Natural killer cell (primary cell): ENCODE measurements around the gene CD8B. TPM values are rescaled to one million over a fixed set of nuclear protein-coding genes. Genes with fewer than 3 reads are reported as not detected.

Source experiments
- ATAC-seq, 3 donors: fragments of 150-1000 bp in 2 of 3; fragments of 200-7000 bp in 1 of 3; cut with Tn5 transposase; 1 replicate in 1 of 3; 2 replicates in 2 of 3; pipeline ENCODE4 v1.10.0; 2021; ENCODE audit warnings: mild to moderate bottlenecking in 2 of 3, moderate library complexity in 2 of 3
- DNase-seq, 2 donors: peaks; one replicate each; pipeline versions ENCODE4 v3.0.0 to v3.0.0-alpha.2; 2013 to 2021; ENCODE audit warnings: mixed read lengths in 1 of 2
- H3K27ac ChIP-seq: one replicate; pipeline ENCODE4 v1.5.1; 2013; ENCODE audit warnings: mild to moderate bottlenecking, low read length
- H3K27me3 ChIP-seq: one replicate; pipeline ENCODE4 v1.6.1; 2013; ENCODE audit warnings: low read length; ENCODE audit not compliant: control insufficient read depth, insufficient read depth
- H3K36me3 ChIP-seq: one replicate; pipeline ENCODE4 v1.6.1; 2013; ENCODE audit warnings: low read length; ENCODE audit not compliant: control insufficient read depth, insufficient read depth
- H3K4me1 ChIP-seq: one replicate; pipeline ENCODE4 v1.6.1; 2013; ENCODE audit warnings: low read length; ENCODE audit not compliant: control insufficient read depth, insufficient read depth
- H3K4me3 ChIP-seq: one replicate; pipeline ENCODE4 v1.5.1; 2013; ENCODE audit warnings: low read length
- H3K9me3 ChIP-seq: one replicate; pipeline ENCODE4 v1.6.1; 2013; ENCODE audit warnings: low read length; ENCODE audit not compliant: control insufficient read depth, insufficient read depth
- H3K27ac Mint-ChIP-seq, 2 donors: one replicate each; pipeline ENCODE4 v1.8.0; 2022; ENCODE audit warnings: mild to moderate bottlenecking in 2 of 2, mixed read lengths in 2 of 2, moderate library complexity in 1 of 2
- H3K27me3 Mint-ChIP-seq, 2 donors: one replicate each; pipeline ENCODE4 v1.8.0; 2022; ENCODE audit warnings: low read depth in 2 of 2, mixed read lengths in 2 of 2
- H3K36me3 Mint-ChIP-seq: one replicate; pipeline ENCODE4 v1.8.0; 2022; ENCODE audit warnings: mixed read lengths
- H3K4me1 Mint-ChIP-seq, 2 donors: one replicate each; pipeline ENCODE4 v1.8.0; 2022; ENCODE audit warnings: mixed read lengths in 2 of 2
- H3K4me3 Mint-ChIP-seq: one replicate; pipeline ENCODE4 v1.8.0; 2022; ENCODE audit warnings: mild to moderate bottlenecking, moderate library complexity, mixed read lengths
- H3K9me3 Mint-ChIP-seq, 2 donors: one replicate each; pipeline ENCODE4 v1.8.0; 2022; ENCODE audit warnings: mixed read lengths in 2 of 2
- CTCF ChIP-seq: fragments of 200-600 bp; IDR thresholded peaks from one replicate; pipeline ENCODE4 v1.8.0; 2022; ENCODE audit warnings: antibody characterized with exemption
- WGBS: methylation state at CpG from one replicate; pipeline ENCODE4 v1.1.7; 2013; ENCODE audit warnings: missing lambda C conversion rate; ENCODE audit not compliant: insufficient coverage; 5-methylcytosine and 5-hydroxymethylcytosine counted together
- intact Hi-C: fragments of 100-400 bp; cut with micrococcal nuclease; formaldehyde crosslinking; loops from one replicate; pipeline ENCODE4 v1.14.2; 2022
- total RNA-seq, 4 donors: library from RNA; stranded (reverse); fragments of 120-200 nt in 1 of 4; gene quantifications; one replicate each; pipeline versions ENCODE4 v1.2.3 to v1.2.4, GENCODE V29; 2013 to 2022

The CD8B gene
- total RNA-seq, 3 donors from 2014 or later (not counting 1 experiment from before 2014, with no cell fraction given) = 1.9 to 22.7 (median 6.0) TPM

DNA sequence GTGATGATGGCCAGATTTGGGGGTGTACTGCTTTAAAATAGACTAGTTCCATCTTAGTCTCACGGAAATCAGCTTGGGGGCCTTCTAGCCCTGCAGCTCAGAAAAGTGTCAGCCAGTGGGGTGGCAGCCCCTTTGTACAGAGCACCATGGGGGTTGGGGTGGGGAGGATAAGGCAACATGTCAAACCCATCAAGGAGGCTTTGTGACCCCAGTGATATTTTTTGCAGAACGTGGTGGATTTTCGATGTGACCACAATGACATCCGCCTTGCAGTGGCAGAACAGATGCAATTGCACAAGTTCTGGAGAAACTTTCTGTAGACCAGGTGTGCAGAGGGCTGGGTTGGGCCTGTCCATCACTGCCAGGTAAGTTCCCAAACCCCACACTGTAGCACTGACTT lies 67.9 kb downstream of the CD8B start:
- Mint-ChIP-seq H3K9me3 (peaks cover 12 to 19% of the 10 kb centered on the region in 2 donors), H3K27ac (peak overlapping the region; percentile 55 to 97), H3K36me3 (peaks cover 27% of the 10 kb centered on the region), H3K27me3 (peaks cover 0 to 8% of the 10 kb centered on the region in 2 donors), H3K4me3 (peak overlapping the region; percentile 63), H3K4me1 (peaks cover 53 to 55% of the 10 kb centered on the region in 2 donors)
- Histone ChIP-seq H3K4me3 (no peak overlapping the region), H3K27ac (peak overlapping the region; percentile 34), H3K27me3 (peaks cover 17% of the 10 kb centered on the region), H3K36me3 (peaks cover 2% of the 10 kb centered on the region), H3K9me3 (peaks cover 17% of the 10 kb centered on the region), H3K4me1 (peaks cover 62% of the 10 kb centered on the region)
- peak in 1 of 2 donors; percentile 74 for DNase-seq
- TF ChIP-seq CTCF = no peak
- WGBS = 55% methylated on average over 4 of the region's 4 CpGs
- intact Hi-C loops = no loop called here
- peak in 2 of 3 donors; percentile 21 to 34 for ATAC-seq

DNA sequence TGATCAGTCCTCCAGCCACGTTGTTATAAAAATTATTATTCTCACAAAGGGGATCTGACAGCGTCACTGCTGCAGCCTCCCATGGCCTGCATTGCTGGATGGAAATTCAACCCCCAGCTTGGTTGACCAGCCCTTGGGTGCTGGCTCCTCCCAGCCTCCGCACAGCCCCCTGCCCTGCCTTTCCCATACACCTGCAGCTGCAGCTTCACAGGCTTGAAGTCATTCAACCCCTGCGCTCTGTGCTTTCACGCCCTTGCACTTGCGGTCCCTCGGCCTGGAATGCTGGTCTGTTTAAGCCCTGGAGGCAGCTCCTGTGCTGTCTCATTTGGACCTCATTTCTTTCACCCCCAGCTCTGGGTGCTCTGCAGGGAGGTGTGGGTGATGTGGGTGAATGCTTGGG lies 70.1 kb downstream of the CD8B start:
- peak in 1 of 3 donors; percentile 0 for ATAC-seq
- Mint-ChIP-seq H3K4me3 (peak overlapping the region; percentile 90), H3K27me3 (peaks cover 0 to 11% of the 10 kb centered on the region in 2 donors), H3K9me3 (peaks cover 8 to 12% of the 10 kb centered on the region in 2 donors), H3K4me1 (peaks cover 55 to 68% of the 10 kb centered on the region in 2 donors), H3K36me3 (peaks cover 26% of the 10 kb centered on the region), H3K27ac (peak overlapping the region; percentile 95 to 97)
- Histone ChIP-seq H3K4me3 (peak overlapping the region; percentile 71), H3K36me3 (peaks cover 2% of the 10 kb centered on the region), H3K9me3 (peaks cover 8% of the 10 kb centered on the region), H3K4me1 (peaks cover 74% of the 10 kb centered on the region), H3K27ac (peak overlapping the region; percentile 88), H3K27me3 (peaks cover 17% of the 10 kb centered on the region)
- WGBS = 34% methylated on average over 7 of the region's 7 CpGs
- no peak for TF ChIP-seq CTCF
- DNase-seq = peak; percentile 19 to 46
- intact Hi-C loops = loop anchor here (1.0 kb wide), 1 partner anchor 17 kb away; no protein-coding TSS in a partner anchor

DNA sequence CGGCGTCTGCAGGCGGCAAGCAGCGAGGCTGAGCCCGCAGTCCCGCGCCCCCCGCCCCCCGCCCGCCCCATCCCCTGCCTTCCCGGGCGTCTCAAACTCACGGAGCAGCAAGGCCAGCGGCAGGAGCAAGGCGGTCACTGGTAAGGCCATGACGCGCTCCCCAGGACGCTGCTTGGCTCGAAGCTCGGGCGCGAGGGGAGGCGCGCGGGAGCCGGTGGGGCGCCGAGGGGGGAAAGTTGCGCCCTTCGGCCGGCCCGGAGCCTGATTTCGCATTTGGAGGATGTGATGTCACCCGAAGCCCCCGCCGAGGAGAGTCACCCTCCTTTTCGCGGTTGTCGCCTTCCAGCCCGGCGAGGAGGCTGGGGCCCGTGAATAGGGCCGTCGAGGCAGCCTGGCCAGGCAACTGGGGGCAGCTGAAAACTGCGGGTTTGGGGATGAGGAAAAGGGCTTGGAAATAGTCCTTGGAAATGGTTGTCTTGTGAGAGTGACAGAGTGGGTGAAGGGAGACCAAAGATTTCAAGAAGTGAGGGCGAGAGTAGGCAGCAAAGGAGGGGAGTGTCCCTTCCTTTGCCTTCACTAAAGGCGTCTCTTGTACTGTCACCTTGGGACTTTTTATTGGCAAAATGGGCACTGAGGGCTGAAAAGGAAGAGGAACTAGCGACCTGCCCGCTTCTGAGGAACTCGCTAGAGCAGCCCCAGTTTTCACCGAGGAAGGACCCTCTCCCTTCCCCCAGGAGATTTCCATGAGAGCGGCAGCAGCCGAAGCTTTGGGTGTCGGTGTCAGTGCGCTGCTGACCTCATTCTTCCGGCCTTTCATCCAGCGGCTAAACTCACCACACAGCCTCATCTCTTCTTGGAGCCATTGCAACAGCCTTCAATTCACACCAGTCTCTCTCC lies 70.8 kb downstream of the CD8B start, which contains the start of gene CD8A:
CD8A (minus strand) TSS at position 238 of the 897 bp plus-strand sequence; CDS start at position 150, 88 bp downstream.
- peaks cover 62 to 74% of the 10 kb centered on the region in 2 donors for H3K4me1 Mint-ChIP-seq
- ATAC-seq (peak; percentile 51 to 63 (median 52)), DNase-seq (peak; percentile 69 to 85)
- H3K9me3 ChIP-seq = peaks cover 6% of the 10 kb centered on the region
- intact Hi-C loops = loop anchor here (1.0 kb wide), 1 partner anchor 17 kb away; no protein-coding TSS in a partner anchor
- peaks cover 0 to 11% of the 10 kb centered on the region in 2 donors for H3K27me3 Mint-ChIP-seq
- peaks cover 2% of the 10 kb centered on the region for H3K36me3 ChIP-seq
- peak within 1 kb of the TSS; percentile 95 to 97 for H3K27ac Mint-ChIP-seq
- H3K36me3 Mint-ChIP-seq = peaks cover 19% of the 10 kb centered on the region
- H3K27ac ChIP-seq = peak within 1 kb of the TSS; percentile 88
- peaks cover 80% of the 10 kb centered on the region for H3K4me1 ChIP-seq
- peaks cover 4 to 8% of the 10 kb centered on the region in 2 donors for H3K9me3 Mint-ChIP-seq
- H3K27me3 ChIP-seq = peaks cover 17% of the 10 kb centered on the region
- H3K4me3 ChIP-seq = peak within 1 kb of the TSS; percentile 71
- 1% methylated on average over 57 of the region's 57 CpGs for WGBS
- TF ChIP-seq CTCF = no peak
- peak within 1 kb of the TSS; percentile 90 for H3K4me3 Mint-ChIP-seq
